DMS153 (cell line): ENCODE measurements around the gene FOXJ3.

ENCODE experiments used
- DNase-seq: peaks from one replicate; lab custom pipeline; 2025; lab: John Stamatoyannopoulos, UW

The FOXJ3 gene

DNA sequence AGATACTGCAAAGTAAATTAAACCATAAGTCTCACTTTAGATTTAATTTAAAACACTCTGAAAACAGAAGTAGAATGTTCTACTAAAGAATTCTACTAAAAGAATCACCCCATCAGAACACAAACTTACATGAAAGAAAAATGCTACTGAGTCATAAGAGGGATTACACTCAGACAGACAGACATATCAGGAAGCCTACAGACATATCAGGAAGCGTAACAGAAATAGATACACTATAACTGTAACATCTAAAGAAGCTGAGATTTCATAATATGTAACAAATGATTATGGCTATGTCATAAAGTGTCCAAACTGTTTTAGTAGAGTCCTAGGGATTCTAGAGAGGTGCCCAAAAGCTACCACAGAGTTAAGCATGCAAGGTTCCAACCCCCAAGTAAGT lies 23.9 kb downstream of the FOXJ3 start:
- no peak for DNase-seq

DNA sequence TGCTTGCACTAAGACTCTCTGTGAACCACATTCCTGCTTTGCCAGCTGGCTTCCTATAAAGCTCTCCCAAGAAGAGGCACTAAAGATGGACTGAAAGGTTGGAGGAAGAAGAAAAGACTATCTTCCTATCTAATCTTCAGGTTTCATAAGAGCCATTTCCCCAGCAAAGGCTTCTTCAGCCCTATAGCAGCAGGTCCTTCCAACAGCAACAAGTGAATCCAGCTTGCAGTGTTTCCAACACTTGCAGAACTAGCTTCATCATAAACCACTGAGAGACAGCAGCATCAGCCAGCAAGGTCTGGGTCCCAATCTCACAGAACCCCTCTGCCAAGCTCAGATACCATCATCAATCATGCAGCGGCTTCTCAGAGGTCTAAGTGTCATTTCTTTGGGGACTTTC lies 28.1 kb downstream of the FOXJ3 start:
- no peak for DNase-seq

DNA sequence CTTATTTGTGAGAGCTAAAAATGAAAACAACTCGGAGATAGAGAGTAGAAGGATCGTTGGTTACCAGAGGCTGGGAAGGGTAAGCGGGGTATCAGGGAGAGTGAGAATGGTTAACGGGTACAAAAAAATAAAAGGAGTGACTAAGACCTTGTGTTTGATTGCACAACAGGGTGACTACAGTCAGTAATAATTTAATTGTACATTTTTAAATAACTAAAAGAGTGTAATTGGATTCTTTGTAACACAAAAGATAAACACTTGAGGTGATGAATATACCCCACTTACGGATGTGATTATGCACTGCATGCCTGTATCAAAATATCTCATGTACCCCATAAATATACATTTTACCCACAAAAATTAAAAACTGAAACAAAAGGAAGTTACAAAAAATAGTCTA lies 29.4 kb downstream of the FOXJ3 start:
- no peak for DNase-seq

- DNase-seq = no peak
Observed at GRCh38 chr1:42302034-42302433, 33.0 kb downstream of the FOXJ3 start.

- no peak for DNase-seq
Observed at GRCh38 chr1:42298520-42298919, 36.5 kb downstream of the FOXJ3 start.

DNA sequence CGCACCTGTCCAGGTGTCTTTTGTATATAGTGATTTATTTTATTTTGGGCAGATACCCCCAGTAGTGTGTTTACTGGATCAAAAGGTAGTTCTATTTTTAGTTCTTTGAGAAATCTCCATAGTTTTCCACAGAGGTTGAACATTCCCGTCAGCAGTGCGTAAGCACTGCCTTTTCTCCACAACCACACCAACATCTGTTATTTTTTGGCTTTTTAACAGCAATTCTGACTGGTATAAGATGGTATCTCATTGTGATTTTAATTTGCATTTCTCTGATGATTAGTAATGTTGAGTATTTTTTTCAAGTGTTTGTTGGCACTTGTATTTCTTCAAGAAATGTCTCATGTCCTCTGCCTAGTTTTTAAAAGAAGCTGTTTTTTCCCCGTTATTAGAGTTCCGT lies 39.2 kb downstream of the FOXJ3 start:
- DNase-seq = no peak

- no peak for DNase-seq
Observed at GRCh38 chr1:42290130-42290529, 44.9 kb downstream of the FOXJ3 start.

DNA sequence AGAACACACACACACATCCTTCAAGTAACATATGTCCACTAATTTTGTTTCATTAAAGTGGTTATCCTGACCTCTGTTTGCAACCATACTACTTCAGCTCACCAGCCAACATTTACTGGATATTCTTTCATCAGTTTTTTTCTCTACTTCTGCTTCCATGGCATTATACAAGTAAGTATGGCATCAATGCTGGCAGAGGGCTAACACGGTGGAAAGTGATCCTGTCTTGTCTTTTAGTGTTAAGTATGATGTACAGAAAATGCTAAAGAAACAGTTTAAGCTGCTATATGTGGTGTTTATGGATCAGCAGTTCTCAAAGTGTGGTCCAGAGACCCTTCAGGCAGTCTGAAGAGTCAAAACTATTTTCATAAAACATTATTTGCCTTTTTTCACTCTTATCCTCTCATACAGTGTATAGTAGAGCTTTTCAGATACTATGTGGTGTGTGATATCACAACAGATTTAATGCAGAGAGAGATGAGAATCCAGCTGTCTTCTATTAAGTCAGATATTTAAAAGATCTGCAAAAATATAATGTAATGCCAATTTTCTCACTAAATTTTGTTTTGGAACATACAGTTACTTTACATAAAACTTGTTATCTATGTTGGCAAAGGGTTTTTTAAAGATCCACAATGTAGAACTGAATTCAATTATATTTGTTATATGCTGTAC lies 46.6 kb downstream of the FOXJ3 start:
- no peak for DNase-seq

DNA sequence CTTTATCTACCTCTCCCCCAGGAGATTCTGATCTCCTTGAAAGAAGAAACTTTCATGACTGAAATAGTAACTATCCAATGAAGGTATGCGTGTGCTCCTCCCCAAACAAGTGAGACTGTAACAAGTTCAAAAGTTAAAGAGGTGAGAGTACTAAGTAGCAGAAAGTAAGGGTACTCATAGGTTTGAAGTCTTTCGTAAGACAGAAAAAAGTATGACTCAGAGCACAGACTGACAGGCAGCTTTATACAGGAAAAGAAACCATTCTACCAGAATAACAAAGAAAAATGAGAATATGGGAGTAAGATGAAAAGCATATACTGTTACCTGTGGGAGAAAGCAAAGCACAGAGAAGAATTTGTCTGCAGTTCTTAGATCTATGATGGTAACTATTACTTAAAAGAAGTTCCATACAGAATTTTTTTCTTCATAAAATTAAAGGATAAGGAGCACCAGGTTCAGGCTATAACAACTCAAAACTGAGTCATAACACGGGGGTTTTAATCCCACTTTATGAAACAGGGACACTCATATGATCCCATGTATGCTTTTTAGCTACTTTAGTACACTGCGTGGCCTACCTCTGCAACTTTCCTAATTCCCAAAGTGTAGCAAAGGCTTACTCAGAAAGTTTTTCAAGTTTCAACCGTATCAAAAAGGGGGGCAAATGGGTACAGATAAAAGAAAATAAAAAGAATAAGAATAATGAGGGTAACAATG lies 52.0 kb downstream of the FOXJ3 start:
- no peak for DNase-seq

DNA sequence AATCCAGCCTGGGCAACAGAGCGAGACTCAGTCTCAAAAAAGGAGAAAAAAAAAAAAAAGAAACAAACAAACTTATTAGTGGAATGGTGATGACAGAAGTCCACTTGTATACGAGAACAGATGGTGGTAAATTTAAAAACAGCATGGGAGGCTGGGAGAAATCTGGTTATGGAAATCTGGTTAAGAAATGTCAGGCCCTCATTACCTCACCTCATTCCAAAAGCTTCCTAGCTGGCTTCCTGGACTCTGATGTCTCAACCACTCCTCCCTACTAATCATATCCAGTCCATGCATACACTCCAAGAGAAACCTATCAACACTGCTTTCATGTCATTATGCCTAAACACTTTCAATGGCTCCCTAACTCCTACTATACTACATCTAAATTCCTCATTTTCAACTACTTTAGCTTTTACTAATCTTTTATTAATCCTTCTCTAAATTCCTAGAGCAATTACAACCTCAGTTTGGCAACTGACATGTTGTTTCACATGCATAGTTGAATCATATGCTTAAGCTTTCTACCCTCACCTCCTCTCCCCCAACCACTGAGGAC lies 52.9 kb downstream of the FOXJ3 start:
- DNase-seq = no peak

DNA sequence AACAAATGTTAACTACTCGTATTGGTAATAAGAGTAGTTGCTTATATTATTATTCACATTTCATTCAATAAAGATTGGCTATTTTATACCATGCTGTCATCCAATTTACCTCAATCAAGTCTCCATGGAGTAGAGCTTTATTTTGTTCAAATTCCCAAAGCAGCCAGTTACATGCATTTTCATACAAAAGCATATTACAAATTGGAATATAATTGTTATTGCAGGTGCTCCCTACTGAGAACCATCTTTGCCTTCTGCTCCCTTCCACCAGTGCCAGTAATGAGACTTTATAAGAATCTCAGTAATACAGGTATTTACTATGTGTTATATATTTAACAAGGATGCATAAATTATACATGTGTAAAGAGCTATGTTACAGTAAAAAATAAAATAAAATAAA lies 54.2 kb downstream of the FOXJ3 start:
- no peak for DNase-seq

DNA sequence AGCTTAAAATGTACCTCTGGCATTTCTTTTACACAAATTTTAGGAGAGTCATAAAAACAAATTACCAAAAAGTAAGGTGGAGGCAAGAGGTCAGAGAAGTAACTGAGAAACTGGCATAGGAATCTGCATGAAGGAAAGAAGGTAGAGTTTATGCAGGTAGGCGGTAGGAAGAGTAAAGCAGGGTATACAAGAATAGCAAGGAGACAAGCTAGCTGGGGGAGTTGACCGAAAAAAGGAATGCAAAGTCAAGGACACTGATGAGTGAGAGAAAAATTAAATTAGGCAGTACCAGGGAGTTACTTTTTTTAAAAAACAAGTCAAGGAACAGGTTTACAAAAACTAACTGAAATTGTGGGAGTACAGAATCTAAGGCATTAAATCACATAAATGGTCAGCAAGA lies 56.0 kb downstream of the FOXJ3 start:
- no peak for DNase-seq

DNA sequence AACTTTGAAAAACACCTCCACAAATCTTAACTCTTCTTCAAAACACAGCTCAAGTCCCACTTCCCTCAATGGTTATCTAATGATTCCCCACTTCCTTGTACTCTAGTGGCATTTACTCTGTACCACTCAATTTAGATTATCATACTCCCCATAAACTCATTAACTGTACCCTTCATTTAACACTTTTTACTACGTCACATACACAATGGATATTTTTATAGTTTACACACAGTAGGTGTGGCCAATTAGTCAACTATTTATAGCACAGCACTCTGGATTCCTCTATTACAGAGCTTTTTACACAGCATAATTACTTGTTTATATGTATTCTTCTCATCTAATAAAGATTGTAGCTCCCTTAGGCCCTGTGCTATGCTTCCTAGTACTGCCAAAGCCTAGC lies 62.1 kb downstream of the FOXJ3 start:
- DNase-seq = no peak

DNA sequence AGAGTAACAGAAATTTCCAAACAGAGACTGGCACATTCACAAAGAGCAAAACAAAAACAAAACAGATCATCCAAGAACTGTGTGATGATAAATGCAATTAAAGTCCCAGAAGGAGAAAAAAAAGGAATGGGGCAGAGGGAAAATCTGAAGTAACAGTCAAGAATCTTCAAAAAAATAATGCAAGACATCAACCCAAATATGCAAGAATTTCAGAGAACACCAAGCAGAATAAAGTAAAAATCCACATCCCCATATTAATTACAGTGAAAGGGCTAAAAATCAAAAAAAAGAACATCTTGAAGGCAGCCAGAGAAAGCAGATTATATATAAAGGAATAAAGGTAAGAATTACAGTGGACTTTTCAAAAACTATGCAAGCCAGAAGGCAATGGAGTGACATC lies 67.1 kb downstream of the FOXJ3 start:
- DNase-seq = no peak

DNA sequence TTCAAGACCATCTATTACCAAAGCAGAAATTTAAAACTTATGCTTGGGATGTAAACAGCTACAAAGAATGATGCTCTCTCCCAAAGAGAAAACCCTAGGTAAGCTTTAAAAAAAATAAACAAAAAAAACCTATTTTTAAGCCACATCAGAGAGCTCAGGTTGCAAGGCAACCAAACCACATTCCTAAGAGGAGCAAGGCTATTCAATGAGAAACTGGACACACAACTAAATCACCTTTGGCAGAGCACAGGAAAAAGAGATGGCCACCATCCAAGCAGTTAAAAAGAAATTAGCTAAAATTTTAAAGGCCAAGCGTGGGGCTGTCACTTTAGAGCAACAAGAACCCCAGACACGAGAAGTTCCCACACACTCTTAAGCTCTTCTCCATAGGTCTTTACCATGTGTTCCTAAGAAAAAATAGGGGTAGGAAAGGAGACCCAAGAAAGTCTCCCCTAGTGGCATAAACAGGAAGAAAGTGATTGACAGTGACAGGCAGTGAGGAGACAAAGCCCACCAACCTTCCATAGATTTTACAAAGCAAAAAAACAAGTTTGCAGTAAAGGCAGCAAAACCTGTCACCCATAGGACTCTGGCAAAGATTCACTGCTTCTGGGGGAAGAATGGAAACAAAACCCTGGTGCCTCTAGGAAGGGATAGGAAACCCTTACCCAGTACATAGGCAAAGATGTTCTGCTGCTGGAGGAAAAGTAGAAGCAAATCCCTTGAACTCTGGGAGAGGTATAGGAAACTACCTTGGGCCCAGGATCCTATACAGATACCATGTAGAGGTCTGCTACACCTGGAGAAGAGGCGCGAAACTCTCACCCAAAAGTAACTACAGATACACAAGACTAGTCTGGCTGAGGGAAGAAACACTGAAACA lies 68.5 kb downstream of the FOXJ3 start:
- no peak for DNase-seq

DNA sequence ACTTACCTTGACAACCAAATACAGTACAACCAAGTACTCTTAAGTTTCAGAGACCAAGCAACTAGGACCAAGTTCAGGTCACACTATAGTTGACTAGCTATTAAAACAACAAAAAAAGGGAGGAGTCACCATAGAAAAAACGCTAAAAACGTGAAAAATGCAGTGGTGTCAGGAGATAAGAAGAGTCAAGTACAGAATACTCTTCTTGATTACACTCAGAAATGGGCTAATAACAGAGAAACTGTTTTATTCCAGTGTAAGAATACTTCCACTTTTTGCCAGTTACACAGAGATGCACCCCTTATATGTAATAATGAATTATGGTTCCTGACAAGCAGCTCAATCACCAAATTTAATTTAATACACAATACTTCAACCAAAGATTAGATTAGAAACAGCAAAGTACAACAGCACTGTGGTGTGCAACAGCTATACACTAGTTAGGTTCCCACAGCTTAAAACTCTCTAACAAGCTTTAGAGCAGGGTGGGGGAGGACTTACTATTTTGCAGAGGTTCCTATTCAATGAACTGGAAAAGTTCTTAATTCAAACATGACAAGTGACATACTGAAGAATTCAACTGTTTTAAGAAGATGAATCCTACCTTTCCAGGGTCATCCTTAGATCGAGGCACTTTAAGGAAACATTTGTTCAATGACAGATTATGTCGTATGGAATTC lies 70.4 kb downstream of the FOXJ3 start:
- DNase-seq = no peak

- DNase-seq = no peak
Observed at GRCh38 chr1:42263019-42263418, 72.0 kb downstream of the FOXJ3 start.

- no peak for DNase-seq
Observed at GRCh38 chr1:42260376-42261070, 74.5 kb downstream of the FOXJ3 start.

DNA sequence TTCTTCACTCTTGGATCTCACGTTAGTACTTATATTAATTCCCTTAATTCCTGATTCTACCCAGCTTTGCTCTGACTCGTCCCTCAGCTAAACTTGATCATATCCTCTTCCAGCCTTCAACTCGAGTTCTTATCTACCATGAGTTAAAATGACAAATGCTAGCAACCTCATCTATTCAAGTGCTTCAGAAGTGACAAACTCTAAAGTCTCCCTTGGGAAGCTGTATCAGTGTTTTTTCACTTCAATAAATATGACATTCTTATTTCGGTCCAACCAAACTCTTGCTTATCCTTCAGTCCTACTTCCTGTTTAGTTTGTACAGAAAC lies 75.3 kb downstream of the FOXJ3 start:
- DNase-seq = no peak

GRCh38 chr1:42259059-42259738 lies 75.8 kb downstream of the FOXJ3 start:
- no peak for DNase-seq

- DNase-seq = no peak
Observed at GRCh38 chr1:42258218-42258617, 76.8 kb downstream of the FOXJ3 start.
